Mucosa of rectum (tissue), 2 donors: ENCODE measurements around the gene DTX2.
A peak's percentile ranks its signal among the peaks of the same experiment; 100 is the strongest.
"Not testable (repeated sequence)": the region's sequence is repeated elsewhere in the genome, so short reads cannot be mapped to it uniquely, and the experiment has no call there.

Experiments
- H3K27ac ChIP-seq, 2 donors: one replicate each; pipeline ENCODE4 v1.7.0; 2013; ENCODE audit warnings: inconsistent platforms in 2 of 2, low read depth in 2 of 2, low read length in 2 of 2
- H3K27me3 ChIP-seq, 2 donors: one replicate each; pipeline ENCODE4 v1.7.0; 2013; ENCODE audit warnings: low read length in 2 of 2; ENCODE audit not compliant: control insufficient read depth in 2 of 2, insufficient read depth in 2 of 2
- H3K36me3 ChIP-seq, 2 donors: one replicate each; pipeline ENCODE4 v1.7.0; 2013; ENCODE audit warnings: low read length in 2 of 2; ENCODE audit not compliant: control insufficient read depth in 2 of 2, insufficient read depth in 2 of 2
- H3K4me1 ChIP-seq, 2 donors: one replicate each; pipeline ENCODE4 v1.7.0; 2013; ENCODE audit warnings: low read length in 2 of 2, mild to moderate bottlenecking in 1 of 2; ENCODE audit not compliant: control insufficient read depth in 2 of 2, insufficient read depth in 2 of 2
- H3K4me3 ChIP-seq, 2 donors: one replicate each; pipeline ENCODE4 v1.7.0; 2013; ENCODE audit warnings: low read length in 2 of 2
- H3K9ac ChIP-seq, 2 donors: one replicate each; pipeline ENCODE4 v1.7.0; 2013; ENCODE audit warnings: low read length in 2 of 2, low read depth in 1 of 2, mild to moderate bottlenecking in 1 of 2
- H3K9me3 ChIP-seq, 2 donors: one replicate each; pipeline ENCODE4 v1.7.0; 2013; ENCODE audit warnings: low read length in 2 of 2; ENCODE audit not compliant: control insufficient read depth in 2 of 2
- donor health status: healthy.
- donor health status: Normal muscosa, but diverticular disease.

DTX2 gene

DNA sequence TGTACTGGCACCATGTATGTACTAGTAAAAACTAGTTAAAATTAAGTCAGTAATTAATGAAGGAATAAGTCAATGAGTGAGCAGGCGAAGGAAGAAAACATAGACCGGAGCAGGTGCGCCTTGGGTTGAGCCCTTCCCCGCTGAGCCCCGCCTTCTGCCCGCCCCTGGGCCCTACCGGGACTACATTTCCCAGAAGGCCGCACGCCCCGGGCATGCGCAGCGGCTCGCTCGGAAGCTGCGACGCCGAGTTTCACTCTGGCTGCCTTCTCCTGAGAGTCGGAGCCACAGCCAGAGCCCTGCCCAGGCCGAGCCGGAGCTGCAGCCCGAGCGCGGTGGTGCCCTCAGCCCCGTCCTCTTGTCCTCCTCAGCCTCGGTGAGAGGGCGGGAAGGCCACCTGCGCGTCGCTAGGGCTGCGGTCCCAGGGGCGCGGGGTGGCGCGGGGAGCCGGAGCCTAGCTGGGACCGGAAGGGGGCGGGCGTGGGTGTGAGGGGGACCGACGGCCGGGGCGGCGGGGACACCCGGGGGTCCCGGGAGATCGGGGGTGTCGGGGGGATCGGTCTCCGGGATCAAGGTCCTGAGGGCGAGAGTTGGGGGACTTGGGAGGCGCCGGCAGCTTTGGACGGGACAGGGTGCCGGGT is at the start of gene DTX2:
TSS of gene DTX2 (plus strand) at position 246 of the 638 bp plus-strand sequence. CDS start 18,801 bp downstream, outside the sequence.
- H3K9ac ChIP-seq, H3K27me3 ChIP-seq, H3K9me3 ChIP-seq, H3K36me3 ChIP-seq, H3K4me1 ChIP-seq, H3K4me3 ChIP-seq: not testable (repeated sequence)
- peak within 1 kb of the TSS in 1 of 2 donors; percentile 51 for H3K27ac ChIP-seq

DNA sequence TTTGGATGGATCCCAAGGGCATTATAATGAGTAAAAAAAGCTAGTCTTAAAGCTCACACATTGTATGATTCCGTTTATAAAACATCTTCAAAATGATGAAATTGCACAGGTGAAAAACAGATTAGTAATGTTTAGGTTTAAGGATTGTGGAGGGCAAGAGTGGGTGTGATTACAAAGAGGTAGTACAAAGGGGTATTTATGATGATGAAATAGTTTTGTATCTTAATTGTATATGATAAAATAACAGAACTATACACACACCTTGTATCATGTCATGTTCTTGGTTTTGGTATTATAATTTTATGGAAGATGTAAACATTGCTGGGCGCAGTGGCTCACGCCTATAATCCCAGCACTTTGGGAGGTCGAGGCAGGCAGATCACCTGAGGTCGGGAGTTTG is 49.3 kb upstream of the DTX2 start:
- H3K4me1 ChIP-seq: no peaks in the 10 kb centered on the region
- H3K27ac ChIP-seq: no peak overlapping the region
- no peaks in the 10 kb centered on the region for H3K36me3 ChIP-seq
- H3K27me3 ChIP-seq: no peaks in the 10 kb centered on the region
- H3K9me3 ChIP-seq: no peaks in the 10 kb centered on the region
- H3K4me3 ChIP-seq: no peak overlapping the region
- no peak overlapping the region for H3K9ac ChIP-seq

DNA sequence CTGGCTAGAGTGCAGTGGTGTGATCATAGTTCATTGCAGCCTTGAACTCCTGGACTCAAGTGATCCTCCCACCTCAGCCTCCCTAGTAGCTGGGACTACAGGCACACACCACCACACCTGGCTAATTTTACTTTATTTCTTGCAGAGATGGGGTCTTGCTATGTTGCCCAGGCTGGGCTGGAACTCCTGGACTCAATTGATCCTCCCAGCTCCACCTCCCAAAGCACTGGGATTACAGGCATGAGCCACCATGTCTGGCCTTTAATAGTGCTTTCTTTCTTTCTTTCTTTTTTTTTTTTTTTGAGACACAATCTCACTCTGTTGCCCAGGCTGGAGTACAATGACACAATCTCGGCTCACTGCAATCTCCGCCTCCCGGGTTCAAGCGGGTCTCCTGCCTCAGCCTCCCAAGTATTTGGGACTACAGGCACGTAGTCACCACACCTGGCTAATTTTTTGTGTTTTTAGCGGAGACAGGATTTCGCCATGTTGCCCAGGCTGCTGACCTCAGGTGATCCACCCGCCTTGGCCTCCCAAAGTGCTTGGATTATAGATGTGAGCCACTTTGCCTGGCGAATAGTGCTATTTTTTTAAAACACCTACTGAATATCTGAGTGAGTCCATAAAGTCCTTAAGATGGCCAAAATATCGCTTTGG is 43.7 kb upstream of the DTX2 start:
- not testable (repeated sequence) for H3K9ac ChIP-seq, H3K27ac ChIP-seq, H3K4me1 ChIP-seq, H3K27me3 ChIP-seq, H3K36me3 ChIP-seq, H3K9me3 ChIP-seq, H3K4me3 ChIP-seq

DNA sequence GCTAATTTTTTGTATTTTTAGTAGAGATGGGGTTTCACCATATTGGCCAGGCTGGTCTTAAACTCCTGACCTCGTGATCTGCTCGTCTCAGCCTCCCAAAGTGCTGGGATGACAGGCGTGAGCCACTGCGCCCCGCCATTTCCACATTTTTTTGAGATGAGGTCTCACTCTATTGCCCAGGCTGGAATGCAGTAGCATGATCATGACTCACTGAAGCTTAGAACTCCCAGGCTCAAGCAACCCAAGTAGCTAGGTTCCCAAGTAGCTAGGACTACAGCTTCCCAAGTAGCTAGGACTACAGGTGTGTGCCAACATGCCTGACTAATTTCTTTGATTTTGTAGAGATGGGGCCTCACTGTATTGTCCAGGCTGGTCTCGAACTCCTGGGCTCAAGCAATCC is 40.4 kb upstream of the DTX2 start:
- H3K9me3 ChIP-seq, H3K27me3 ChIP-seq, H3K4me3 ChIP-seq, H3K9ac ChIP-seq, H3K4me1 ChIP-seq, H3K27ac ChIP-seq, H3K36me3 ChIP-seq: not testable (repeated sequence)

DNA sequence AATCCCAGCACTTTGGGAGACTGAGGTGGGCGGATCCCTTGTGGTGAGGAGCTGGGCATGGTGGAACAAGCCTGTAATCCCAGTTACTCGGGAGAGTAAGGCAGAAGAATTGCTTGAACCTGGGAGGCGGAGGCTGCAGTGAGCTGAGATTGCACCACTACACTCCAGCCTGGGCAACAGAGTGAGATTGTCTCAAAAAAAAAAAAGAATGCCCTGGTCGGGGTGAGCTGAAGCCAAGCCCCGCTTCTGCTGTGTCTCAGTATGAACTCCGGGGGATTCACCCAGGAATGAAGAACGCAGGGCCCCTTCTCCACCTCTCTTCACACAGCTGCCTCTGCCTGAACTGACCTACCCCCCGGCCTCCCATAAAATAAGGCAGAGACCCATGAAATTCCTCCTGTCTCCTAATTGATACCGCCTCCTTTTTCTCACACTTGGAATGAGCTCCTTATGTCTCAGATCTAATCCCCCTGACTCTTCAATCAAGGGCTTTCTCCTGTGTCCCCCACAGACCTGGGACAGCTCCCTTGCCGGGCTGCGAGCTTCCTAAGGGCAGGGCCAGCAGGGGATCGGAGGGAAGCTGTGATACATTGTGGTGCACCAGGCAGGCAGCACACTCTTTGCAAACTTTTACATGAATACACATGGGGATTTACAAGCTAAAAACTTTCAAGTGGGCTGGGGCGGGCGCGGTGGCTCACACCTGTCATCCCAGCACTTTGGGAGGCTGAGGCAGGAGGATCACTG is 37.7 kb upstream of the DTX2 start:
- Histone ChIP-seq H3K4me1 (no peaks in the 10 kb centered on the region), H3K36me3 (no peaks in the 10 kb centered on the region), H3K27ac (no peak overlapping the region), H3K9ac (no peak overlapping the region), H3K27me3 (no peaks in the 10 kb centered on the region), H3K4me3 (no peak overlapping the region), H3K9me3 (no peaks in the 10 kb centered on the region)

DNA sequence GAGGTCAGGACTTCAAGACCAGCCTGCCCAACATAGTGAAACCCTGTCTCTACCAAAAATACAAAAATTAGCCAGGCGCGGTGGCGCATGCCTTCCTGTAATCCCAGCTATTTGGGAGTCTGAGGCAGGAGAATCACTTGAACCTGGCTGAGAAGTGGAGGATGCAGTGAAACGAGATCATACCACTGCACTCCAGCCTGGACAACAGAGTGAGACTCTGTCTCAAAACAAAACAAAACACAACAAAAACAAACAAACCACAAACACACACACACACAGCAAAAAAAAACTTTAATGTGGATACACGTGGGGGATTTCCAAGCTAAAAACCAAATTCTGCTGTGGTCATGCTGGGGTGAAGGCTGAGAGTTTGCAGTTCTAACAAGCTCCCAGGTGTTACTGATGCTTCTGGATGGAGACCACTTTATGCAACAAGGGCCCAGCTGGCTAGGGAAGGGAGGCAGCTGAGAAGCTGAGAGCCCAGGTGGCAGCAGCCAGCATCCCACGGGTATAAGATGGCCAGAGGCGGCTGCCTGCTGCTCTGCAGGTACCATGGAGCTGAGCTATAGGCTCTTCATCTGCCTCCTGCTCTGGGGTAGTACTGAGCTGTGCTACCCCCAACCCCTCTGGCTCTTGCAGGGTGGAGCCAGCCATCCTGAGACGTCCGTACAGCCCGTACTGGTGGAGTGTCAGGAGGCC is 36.9 kb upstream of the DTX2 start, which contains the start of gene ZP3:
TSS of gene ZP3 (plus strand) at position 538 of the 699 bp plus-strand sequence. CDS start at position 553, 15 bp downstream.
- no peaks in the 10 kb centered on the region for H3K27me3 ChIP-seq
- no peak within 1 kb of the TSS for H3K9ac ChIP-seq
- no peaks in the 10 kb centered on the region for H3K9me3 ChIP-seq
- no peaks in the 10 kb centered on the region for H3K36me3 ChIP-seq
- H3K27ac ChIP-seq: no peak within 1 kb of the TSS
- no peak within 1 kb of the TSS for H3K4me3 ChIP-seq
- no peaks in the 10 kb centered on the region for H3K4me1 ChIP-seq

DNA sequence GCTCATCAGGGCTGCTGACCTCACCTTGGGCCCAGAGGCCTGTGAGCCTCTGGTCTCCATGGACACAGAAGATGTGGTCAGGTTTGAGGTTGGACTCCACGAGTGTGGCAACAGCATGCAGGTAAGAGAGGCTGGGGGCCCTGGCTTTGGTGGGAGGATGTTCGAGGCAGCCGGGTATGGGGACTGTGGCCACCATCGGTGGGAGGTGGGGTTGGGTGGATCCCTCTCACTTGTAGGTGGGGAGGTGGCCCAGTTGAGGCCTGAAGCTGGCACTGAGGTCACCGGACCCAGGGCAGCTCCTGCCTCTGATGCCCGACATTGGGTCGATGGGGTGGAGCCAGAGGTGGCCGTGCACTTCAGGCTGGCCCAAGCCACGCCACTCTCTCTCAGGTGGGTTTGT is 36.4 kb upstream of the DTX2 start:
- no peak overlapping the region for H3K4me3 ChIP-seq
- no peaks in the 10 kb centered on the region for H3K9me3 ChIP-seq
- H3K36me3 ChIP-seq: no peaks in the 10 kb centered on the region
- no peaks in the 10 kb centered on the region for H3K27me3 ChIP-seq
- H3K9ac ChIP-seq: no peak overlapping the region
- no peaks in the 10 kb centered on the region for H3K4me1 ChIP-seq
- no peak overlapping the region for H3K27ac ChIP-seq

DNA sequence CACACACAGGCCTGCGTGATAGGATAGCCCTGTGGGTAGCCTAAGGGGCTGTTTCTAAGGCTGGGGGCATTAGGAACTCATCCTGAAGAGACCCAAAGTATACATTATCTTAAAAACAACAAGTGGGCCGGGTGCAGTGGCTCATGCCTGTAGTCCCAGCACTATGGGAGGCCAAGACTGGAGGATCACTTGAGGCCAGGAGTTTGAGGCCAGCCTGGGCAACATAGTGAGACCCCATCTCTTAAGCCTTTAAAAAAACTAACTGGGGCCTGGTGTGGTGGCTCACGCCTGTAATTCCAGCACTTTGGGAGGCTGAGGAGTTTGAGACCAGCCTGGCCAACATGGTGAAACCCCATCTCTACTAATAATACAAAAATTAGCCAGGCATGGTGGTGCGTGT is 36.0 kb upstream of the DTX2 start:
- not testable (repeated sequence) for H3K4me3 ChIP-seq, H3K27ac ChIP-seq, H3K9ac ChIP-seq, H3K27me3 ChIP-seq, H3K36me3 ChIP-seq, H3K4me1 ChIP-seq, H3K9me3 ChIP-seq

DNA sequence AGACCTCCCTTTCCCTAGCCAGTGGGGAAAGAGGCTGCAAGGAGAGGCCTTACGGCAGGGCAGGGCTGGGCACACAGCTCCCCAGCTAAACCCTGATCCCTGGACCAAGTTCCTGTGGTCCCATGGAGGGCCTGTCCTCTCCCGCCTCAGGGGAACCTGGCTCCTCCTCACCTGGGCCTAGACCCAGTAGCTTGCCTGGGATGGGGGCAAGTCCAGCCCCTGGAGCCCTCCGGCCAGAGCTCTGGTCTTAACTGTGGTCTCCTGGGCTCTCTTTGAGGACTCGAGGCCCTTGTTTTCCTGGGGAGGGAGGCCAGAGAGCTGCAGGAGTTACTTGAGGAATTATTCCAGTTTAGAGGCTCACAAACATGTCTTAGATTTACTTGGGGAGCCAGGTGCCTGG is 35.3 kb upstream of the DTX2 start:
- Histone ChIP-seq H3K9me3 (no peaks in the 10 kb centered on the region), H3K4me1 (no peaks in the 10 kb centered on the region), H3K27ac (no peak overlapping the region), H3K36me3 (no peaks in the 10 kb centered on the region), H3K27me3 (no peaks in the 10 kb centered on the region), H3K9ac (no peak overlapping the region), H3K4me3 (no peak overlapping the region)

DNA sequence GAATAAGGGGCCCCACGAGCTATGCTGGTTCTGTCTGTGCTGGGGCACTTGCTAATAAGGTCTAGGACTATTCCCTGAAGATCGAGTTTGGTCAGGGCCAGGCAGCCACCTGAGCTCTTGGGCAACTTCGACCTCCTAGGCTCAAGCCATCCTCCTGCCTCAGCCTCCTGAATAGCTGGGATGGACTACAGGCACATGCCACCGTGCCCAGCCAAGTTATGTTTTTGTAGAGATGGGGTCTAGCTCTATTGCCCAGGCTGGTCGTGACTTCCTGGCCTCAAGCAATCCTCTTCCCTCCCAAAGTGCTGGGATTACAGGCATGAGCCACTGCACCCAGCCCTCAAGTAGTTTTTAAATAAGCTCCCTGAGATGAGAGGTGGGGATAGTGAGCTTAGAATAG is 33.9 kb upstream of the DTX2 start:
- H3K4me1 ChIP-seq: no peaks in the 10 kb centered on the region
- no peak overlapping the region for H3K27ac ChIP-seq
- no peaks in the 10 kb centered on the region for H3K36me3 ChIP-seq
- no peaks in the 10 kb centered on the region for H3K9me3 ChIP-seq
- no peak overlapping the region for H3K9ac ChIP-seq
- no peak overlapping the region for H3K4me3 ChIP-seq
- H3K27me3 ChIP-seq: no peaks in the 10 kb centered on the region
